ENCODE data around the gene DERA.

DNA sequence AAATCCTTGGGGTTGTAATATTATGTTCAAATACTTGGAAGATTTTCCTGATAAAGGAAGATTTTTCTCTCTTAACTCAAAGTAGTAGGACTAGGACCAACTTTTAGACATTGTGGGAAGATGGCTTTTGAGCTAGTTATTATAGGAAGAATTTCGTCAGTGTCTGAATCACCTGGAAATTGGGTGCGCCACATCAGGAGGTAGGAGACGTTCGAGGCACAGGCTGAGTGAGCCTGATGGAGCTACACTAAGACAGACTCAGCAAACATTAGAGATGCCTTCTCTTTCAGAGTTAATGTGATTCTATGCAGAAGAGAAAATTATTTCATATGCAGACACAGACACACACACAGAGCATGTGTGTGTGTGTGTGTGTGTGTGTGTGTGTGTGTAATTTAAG lies 84.7 kb downstream of the DERA start:
- TF ChIP-seq, protein P1, sequence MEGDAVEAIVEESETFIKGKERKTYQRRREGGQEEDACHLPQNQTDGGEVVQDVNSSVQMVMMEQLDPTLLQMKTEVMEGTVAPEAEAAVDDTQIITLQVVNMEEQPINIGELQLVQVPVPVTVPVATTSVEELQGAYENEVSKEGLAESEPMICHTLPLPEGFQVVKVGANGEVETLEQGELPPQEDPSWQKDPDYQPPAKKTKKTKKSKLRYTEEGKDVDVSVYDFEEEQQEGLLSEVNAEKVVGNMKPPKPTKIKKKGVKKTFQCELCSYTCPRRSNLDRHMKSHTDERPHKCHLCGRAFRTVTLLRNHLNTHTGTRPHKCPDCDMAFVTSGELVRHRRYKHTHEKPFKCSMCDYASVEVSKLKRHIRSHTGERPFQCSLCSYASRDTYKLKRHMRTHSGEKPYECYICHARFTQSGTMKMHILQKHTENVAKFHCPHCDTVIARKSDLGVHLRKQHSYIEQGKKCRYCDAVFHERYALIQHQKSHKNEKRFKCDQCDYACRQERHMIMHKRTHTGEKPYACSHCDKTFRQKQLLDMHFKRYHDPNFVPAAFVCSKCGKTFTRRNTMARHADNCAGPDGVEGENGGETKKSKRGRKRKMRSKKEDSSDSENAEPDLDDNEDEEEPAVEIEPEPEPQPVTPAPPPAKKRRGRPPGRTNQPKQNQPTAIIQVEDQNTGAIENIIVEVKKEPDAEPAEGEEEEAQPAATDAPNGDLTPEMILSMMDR (optimal IDR thresholded peaks at IDR 0.05 in 1 of 3, IDR thresholded peaks at IDR 0.05 in 1 of 3, conservative IDR thresholded peaks at IDR 0.05 in 1 of 3; ENCODE audit: extremely low read depth in 1 of 3, insufficient read depth in 2 of 3, low read length in 3 of 3): no peak
- TF ChIP-seq EZH2 (IDR thresholded peaks at IDR 0.05; ENCODE audit: low read length): no peak

Measured in keratinocyte (primary cell).